NCI-H2029 treated with DMSO at 0.1 percent for 48 hours (cell line): Measurements from ENCODE around the gene GPRIN2.
"Not testable (repeated sequence)": the region's sequence is repeated elsewhere in the genome, so short reads cannot be mapped to it uniquely, and the experiment has no call there.

Experiments
- DNase-seq: peaks from one replicate; lab custom pipeline; 2025; lab: John Stamatoyannopoulos, UW

GPRIN2 gene

DNA sequence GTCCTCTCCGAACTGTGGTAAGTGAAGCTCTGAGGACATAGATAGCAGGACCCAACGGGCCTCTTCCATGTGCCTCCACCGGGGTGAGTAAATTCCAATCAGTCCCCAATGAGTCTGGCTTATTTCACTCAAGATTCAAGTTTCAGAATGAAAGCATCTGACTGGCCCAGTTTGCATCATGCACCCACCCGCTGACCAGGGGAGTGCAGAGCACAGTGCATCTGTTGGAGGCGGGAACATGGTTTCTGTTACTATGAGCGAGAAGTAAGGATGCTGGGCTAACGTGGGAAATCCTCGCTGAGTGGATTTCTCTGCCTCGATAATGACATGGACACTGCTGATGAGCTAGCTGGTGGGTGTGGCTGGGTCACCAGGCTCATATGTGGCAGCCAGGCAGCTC lies 10.7 kb upstream of the GPRIN2 start:
- DNase-seq, result not testable (repeated sequence)

DNA sequence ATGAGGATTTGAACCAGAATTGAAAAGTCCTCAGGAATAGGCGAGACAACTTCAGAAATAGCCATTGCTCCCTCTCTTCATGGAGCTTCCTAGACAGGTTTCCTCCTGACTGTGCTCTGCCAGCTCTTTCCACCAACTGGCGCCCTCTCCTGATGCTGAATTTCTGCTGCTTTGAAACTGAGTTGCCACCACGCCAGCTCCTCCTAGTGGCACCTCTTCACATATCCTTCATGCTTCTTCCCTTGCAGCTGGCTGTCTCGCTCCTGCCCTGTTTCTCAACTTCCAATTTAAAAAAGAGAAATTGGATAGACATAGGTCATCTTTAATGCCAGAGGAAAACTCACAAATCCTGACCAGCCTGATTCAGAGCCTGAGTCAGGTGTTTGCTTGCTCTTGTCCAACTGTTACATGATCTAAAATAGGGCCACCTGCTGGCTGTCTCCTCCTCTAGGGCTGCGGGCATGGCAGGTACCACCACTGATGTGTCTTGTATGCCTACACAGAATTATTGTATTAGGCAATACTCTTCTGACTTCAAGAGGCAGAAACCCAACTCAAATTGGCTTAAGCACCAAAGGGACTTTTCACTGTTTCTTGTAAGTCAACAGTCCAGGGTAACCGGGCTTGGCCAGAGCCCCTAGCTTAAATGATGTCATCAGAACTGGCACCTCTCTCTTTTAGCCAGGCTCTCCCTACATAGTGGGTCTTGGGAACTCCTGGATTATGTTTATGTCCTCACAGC lies 9.3 kb upstream of the GPRIN2 start:
- DNase-seq, result peak; percentile 49

DNA sequence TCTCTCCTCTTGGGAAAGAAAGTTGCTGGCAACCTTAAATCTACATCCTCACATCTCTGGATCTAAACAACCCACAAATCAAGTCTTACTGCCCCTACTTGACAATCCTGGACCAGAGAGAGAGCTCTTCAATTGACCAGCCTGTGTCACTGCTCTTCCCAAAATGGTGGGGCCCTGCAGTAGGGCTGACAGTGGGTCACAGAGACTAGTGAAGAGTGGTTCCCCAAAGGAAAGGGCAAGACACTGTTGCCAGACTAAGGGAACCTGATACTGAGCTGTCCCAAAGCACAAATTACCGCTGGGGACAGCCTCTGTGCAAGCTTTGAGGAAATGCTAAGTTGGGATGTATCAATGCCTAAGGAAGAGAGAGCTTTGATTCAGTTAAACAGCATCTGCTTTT lies 4.5 kb upstream of the GPRIN2 start:
- no peak for DNase-seq

DNA sequence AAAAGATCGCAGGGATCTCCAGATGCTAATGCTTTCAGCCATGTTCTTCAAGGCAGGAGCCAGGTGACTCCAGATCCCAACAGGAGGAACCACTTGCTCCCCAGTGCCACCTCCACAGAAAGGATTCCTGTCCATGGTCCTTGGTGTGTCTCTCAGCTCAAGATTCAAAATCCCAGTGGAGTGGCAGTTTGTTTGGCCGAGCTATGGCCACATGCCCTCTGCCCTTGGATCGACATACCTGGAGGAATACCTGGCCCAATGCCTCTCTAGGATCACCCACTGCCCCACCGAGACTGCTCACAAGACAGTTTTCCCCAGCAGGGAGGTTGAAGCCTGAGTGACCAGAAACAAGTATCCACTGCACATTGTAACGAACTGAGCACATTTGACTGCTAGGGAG lies 3.9 kb upstream of the GPRIN2 start:
- no peak for DNase-seq

DNA sequence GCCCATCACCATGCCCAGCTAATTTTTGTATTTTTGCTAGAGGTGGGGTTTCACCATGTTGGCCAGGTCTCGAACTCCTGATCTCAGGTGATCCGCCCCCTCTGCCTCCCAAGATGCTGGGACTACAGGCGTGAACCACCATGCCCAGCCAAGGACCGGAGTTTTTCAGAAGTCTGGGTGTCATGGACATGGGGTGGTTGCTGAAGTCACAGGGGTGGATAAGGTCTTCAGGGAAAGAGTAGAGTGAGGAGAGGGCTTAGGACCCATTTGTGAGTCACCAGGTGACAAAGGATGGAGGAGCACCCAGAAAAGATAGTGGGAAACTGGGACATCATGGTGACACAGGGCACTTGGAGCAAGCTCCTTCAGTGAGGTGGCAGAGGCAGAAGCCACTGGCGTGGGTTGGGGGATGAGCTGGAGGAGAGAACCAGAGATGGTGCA lies 2.8 kb upstream of the GPRIN2 start:
- DNase-seq, result no peak

DNA sequence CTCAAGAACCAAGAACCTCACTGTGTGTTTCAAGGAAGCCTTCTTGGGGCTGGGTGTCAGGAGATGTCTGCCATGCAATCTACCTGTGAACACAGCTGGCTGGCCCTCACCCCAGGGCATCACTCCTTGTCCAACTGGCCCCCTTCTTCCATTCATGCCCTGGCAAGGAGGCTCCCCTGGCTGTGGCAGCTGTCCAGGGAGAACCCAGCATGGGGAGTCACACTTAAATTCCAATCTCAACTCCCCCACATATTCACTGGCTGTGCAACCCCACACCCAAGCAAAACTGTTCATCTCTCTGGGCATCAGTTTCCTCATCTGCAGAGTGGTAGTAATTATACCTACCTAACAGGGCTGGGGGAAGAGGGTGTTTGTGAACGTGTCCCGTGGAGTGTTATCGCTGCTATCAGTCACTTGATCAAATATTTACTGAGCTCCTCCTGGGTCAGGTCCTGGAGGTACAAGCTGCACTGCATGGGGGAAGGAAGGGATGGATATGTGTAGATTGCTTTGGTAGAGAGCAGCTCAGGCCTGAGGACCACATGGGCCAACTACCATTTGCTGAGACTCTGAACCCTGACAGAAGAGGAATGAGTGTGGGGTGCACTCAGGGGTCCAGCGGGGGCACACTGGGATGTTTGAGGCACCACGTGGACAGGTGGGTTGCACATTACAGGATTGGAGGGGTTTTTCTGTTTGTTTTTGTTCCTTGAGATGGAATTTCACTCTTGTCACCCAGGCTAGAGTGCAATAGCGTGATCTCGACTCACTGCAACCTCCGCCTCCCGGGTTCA lies 2.1 kb upstream of the GPRIN2 start:
- DNase-seq, result peak; percentile 88

DNA sequence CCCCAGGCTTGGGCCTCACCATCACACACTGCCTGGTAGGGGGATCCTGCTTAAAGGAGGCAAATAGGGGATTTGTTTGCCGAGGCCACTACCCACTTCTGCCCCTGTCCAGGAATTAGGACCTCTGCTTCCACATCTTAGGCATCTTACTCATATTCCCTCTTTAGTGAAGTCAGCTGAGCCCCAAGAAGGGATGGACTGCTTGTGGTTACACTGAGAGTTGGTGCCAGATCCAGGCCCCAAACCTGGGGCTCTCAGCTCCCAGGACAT lies 1.6 kb upstream of the GPRIN2 start:
- DNase-seq, result no peak

DNA sequence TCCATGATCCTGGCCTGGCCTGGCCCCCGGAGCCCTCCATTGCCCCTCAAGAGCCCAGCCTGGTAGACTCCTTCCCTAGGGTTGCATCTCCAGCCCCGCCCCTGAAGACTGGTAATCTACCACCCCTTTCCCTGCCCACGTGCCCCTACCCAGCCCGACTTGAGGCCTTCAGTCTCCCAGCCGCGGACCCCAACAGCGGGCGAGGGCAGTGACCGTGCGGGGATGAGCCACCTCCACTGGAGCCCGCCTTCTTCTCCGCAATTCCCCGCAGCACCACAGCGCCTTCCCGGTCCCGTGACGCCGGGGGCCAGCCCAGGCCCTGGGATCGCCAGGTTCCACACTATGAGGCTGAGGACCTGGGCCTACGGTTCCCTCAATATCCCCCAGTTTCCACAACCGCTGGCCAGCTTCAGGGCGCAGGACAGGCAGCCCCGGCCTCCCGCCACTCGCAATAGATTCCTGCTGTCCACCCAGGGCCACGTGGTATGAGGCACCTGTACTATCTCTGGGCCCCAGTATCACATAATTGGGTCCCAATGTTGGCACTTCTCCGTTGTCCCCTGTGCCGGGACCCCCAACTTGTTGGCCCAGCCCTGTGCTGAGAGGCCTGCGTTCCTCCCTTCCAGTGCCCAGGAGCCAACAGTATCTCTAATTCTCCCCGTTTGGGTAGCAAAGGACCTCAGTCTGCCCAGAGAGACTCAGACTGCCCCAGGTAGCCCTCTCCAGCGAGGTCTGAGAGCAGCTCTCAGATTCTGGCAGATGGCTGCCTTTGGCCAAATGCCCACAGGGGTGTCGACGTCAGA lies 1.1 kb upstream of the GPRIN2 start:
- no peak for DNase-seq

DNA sequence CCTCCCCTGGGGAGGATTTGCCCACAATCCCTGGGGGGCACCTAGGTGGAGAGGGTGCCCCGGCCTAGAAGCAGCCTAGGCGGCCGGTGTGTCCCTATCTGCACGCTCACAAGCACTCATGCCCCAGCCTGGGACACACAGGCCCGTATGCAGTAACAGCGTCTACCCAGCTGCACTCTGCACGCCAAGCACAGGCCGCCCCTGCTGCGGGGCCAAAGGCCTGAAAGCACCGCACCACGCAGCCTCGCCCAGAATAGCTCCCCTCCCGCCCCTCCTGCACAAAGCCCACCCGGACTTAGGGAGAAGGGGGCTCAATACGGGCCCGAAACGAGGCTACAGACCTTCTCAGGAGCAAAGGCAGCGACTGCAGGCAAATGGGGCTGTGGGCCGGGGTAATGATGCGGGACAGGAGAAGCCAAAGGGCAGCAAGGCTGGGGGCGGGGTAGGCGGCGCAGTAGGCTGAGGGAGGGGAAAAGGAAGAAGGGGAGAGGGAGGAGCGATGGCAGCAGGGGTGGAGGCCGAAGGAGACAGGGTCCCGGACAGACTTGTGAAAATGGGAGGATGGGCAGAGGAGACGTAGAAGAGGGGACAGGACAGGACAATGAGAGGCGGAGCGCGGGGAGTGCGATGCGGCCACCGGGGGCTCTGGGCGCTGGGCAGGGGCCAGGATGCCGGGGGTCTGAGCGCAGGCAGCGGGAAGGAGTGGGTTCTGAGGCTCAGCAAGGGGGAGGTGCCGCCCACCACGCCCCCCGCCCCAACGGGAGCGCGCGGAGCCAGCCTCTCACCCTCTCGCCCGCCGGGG lies 544 bp downstream of the GPRIN2 start:
- DNase-seq, result no peak

DNA sequence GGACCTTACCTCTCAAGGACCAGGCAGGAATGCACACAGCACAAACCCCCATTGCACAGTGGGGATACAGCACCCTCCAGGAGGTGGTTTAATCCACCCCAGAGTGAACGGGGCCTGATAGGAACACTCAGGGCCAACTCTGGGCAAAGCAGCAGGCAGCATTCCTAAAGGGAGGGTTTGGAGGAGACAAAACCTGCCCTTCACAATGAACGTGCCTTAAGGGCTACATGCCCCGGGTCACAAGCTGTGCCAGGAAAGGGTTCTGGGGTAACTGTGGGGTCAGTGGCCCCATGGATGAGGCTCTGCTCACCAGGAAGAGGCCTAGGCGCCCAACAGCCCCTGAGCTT lies 1.1 kb downstream of the GPRIN2 start:
- no peak for DNase-seq

DNA sequence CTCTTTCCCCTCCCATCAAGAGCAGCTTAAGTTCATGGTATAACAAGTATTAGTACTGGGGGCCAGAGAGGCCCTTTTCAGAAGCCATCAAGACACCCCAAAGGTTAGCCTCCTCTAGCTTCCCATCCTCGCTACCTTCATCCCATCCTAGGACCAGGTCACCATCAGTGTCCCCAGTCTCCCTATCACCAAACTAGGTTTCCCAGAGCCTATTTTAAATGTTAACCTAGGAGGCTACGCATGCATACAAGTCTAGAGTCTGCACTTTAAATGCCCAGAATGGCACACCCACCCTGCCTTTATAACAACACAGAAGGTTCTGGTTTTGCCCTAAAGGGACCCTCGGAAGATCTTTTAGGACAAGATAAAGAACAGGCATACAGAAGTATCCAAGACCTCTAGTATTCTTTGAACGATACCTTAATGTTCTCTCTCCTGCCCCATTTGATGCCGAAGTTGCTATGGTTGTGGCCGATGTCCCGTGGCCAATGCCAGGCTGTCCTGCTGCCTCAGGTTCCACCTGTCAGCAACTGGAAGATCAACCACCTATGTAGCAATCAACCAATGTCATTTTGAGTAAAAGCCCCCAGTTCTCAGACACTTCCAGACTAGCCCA lies 2.2 kb downstream of the GPRIN2 start:
- no peak for DNase-seq

DNA sequence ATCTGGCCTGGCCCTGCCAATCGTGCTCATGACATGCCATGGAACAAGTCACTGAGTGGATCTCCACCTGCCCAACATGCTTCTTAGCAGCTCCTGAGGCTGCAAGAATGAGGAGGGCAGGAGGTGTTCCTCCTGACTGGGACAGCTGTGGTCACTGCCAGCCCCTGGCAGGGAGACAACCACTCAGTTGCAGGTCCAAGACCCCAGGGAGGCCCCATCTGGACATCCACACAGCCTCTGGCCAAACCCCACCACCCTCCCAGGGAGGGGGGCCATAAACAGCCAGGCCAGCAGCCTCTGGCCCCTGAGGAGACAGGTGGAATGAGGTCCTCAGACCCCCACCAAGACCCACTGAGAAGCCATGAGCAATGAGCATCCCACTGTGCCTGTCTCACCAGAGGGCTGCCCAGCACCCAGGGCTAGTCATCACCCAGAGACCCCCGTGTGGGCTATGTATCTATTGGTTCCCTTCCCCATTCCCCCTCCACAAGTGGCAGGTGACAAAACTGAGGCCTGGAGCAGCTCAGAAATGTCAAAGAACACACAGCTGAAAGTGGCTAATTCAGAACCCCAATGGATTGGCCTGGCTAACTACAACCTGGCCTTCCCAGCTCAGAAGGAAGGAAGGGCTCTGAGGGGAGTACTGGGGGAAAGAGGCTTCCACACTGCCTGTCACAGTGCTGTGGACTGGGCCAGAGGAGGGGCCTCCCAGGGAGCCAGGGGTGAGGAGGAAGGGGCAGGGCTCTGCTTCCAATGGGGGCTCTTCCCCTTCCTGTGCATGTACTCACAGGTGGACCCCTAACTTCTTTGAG lies 3.0 kb downstream of the GPRIN2 start:
- no peak for DNase-seq

DNA sequence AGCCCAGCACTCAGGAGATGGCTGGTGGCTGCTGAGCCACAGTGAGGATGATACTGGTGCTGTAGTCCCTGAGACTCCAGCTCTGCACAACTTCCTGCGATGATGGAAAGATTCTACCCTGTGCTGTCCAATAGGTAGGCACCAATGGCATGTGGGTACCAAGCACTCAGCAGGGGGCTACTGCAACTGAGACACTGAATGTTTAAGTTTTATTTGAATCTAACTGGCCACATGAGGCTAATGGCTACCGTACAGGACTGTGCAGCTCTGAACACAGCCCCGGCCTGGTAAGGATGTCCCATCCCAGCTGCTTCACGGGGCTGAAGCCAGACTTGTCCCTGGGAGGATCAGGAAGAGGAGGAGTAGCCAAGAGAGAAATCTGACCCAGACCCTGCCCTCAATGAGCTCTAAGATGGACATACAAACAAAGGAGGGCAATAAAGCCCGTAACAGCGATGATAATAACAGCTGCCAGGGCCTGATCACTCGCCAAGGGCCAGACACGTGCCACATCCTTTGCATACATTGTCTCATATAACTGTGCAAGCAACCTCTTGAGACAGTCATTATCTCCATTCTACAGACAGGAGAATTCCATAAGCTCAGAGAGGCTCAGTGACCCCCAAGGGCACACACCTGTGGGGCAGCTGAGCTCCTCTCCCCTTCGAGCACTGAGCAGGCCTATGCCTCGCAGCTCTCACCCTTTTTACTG lies 3.8 kb downstream of the GPRIN2 start:
- peak; percentile 97 for DNase-seq

DNA sequence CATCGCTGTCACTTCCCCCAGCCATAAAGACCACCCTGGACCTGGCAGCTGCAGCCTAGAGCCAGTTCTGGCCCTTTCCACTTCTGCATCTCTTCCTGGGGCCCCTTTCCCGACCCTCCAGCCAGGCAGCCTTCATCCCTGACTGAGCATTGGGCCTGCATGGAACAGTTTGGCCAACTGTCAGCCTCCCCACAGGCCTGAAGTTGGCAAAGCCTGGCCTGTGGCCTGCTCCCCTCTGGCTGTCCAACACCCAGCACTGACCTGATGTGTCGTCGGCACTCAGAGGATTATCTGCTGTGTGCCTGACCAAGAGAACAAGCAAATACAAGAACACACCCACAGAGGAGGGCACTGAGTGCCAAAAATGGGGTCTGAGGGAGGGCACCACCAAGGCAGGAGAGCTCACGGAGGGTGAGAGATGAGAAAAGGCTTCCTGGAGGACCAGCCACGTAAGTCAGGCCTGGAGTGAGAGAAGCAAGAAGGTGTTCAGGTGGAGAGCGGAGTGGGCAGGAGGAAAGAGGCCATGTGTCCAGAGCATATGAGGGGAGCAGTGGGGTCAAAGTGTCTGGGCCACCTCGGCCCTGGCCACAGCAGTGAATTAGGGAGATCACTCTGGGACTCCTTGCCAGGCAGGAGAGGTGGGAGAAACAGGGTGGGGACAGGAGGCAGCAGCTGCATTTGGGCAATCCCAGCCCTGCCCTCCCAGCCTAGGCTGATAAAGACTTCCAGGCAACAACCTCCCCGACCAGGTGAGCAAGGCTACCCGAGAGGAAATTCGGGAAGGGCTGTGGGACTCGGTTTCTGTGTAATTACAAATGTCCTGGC lies 4.5 kb downstream of the GPRIN2 start:
- DNase-seq, result no peak

DNA sequence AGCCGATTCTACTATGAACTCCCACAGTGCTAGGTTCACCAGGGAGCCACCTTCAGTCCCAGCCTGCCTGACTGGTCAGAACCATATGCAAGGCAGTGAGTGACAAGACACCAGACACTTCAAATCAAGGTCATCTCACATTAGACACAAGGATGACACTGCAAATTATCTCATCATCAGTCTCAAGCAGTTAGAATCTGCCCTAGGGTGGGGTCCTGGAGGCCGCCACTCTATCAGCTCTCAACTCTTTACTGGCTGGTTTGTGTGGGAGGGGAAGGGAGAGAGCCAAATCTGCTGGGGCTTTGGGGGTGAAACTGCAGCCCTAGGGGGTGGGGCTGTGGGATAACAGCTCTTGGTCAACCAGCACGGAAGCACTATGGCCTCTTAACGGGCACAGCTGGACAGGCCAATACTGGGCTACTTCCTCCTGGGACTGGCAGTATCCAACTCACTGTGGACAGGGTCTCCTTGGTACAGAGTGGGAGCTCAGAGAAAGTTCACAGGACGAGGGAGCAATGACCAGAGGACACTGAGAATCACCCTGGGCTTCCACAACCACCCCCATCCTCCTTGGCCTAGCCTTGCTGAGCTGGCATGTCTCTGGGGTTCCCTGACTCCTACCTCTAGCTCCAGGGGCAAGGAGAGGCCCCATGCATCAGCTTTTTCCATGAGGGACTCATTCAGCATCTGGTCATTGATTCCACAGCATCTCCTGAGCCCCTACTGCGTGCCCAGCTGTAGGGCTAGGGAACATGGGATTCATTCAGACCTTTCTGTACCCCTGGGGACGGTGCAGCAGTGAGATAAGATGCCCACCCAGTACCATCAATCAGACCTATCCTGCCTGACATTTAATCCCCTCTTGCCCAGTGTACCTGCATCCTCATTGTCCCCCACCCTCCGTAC lies 5.4 kb downstream of the GPRIN2 start:
- no peak for DNase-seq

DNA sequence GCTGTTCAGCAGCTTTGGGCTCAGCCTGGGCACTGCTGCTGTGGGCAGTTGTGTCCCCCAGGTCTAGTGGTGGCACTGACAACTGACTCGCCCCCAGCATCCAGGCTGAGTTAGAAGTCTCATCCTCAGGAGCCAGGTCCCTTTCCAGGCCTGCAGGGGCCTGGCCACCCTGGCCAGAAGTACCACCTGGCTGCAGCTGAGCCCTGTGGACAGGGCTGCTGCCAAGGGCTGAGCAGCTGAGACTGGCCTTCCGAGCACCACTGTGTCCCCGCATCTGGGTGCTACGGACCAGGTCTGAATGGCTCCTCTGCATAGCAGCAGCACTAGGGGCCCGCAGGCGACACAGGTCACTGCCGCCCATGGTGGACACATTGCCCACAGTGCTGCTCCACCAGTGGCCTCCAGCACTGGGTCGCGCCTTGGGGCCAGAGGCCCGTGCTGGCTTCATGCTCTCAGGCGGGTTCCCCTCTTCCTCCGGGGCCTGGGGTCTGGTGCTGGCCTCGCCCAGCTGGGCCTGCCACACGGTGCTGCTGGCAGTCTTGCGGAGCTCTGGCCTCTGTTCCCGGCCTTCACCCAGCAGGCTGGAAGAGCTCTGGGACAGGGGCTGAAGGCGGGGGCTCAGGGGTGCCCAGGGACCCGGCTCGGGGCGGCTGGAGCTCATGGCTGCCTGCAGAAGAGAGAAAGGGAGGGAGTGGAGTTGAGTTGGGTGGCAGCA lies 6.2 kb downstream of the GPRIN2 start:
- no peak for DNase-seq

DNA sequence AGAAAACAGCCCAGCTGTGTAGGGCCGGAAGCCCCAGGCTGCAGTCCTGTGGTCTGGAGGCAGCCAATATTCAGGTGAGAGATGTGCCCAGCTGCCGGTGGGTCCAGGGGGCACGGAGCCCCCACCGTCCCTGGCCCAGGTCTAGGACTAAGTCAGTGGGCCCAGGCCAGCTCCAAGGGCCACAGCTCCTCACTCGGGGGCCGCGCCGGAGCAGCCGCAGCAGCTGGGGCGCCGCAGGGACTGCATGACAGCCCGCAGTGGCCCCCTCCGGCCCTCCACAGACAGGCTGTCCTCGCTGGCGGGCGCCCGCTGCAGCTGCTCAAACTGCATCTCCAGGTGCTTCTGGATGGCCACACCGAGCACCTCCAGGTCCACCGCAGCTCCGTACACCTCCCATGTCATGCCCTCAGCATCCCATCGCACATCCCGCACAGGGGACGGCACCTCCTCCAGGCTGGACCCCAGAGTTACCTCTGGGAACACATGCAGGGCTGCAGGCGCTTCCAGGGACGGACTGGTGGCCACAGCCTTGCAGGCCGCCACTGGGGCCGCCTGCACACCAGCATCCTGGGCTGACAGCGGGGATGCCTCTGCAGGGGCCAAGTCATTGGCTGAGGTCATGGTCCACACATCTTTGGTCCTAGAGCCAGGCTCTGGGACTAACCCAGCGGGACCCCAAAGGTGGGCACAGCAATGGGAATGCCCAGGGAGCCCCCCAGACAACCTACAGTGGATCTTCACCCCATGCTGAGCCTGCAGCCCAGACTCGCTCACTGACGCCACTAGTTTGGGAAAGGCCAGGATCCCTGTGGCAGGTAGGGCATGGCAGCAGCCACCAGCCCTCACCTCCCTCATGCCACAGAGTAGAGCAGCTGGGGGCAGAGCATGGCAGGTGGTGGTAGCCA lies 7.0 kb downstream of the GPRIN2 start:
- DNase-seq, result no peak
